ENCODE results near the gene HSPH1.

HSPH1 gene

DNA sequence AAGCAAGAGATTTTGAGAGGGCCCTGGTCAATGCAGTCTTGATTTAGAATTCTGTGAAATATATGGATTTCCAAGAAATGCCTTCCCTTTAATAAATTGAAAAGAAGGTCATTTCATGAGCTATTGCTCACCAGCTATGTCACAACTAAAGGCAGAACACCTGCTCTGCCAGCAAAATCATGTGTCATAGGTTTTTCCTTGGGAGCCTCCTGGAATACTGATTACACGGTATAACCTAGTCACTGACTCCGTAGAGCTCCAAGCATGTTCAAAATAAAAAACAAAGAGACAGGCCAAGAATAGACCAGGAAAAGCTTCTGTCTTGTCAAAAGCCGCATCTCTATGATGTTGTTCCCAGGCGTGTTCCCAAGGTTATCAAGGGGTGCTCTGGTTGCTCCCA is 45.5 kb downstream of the HSPH1 start:
- Histone ChIP-seq H3K9ac (ENCODE audit: insufficient read length, low read depth) (no peak overlapping the region), H3K36me3 (ENCODE audit: insufficient read depth, insufficient read length, low read length) (no peaks in the 10 kb centered on the region), H3K4me1 (ENCODE audit: insufficient read depth, insufficient read length) (peaks cover 1% of the 10 kb centered on the region), H3K9me3 (ENCODE audit: insufficient read depth, low read length) (no peaks in the 10 kb centered on the region), H3K27me3 (ENCODE audit: insufficient read depth, insufficient read length) (no peaks in the 10 kb centered on the region), H3K4me3 (ENCODE audit: insufficient read length, low read depth) (no peak overlapping the region)
- no peak for DNase-seq (ENCODE audit: low read depth, low spot score)
- TF ChIP-seq SUZ12 (IDR thresholded peaks at IDR 0.05; ENCODE audit: extremely low read depth, insufficient read depth, insufficient read length), result no peak
- no peak for TF ChIP-seq ZNF274 (IDR thresholded peaks at IDR 0.05; ENCODE audit: low read depth, low read length)
- TF ChIP-seq YY1 (IDR thresholded peaks at IDR 0.05; ENCODE audit: insufficient read depth, insufficient read length), result no peak

DNA sequence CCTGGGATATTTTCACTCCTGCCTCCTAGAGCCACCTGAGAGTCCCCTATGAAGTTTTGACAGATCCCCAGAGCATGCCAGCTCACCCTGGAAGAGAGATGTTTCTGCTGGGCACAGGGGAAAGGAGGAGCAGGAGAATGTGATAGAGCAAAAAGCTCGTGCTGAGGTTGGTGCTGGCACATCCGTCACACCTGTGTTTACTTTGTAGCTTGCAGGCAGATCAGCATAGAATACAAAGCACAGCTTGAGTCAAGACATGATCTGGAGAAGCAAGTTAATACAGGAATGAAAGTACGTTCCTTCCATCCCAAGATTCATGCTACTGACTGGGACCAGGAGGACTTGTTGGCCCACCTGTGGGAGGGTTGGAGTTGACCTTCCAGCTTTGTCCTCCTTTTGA is 46.1 kb downstream of the HSPH1 start:
- Histone ChIP-seq H3K27me3 (ENCODE audit: insufficient read depth, insufficient read length) (no peaks in the 10 kb centered on the region), H3K36me3 (ENCODE audit: insufficient read depth, insufficient read length, low read length) (no peaks in the 10 kb centered on the region)
- DNase-seq (ENCODE audit: low read depth, low spot score), result no peak

DNA sequence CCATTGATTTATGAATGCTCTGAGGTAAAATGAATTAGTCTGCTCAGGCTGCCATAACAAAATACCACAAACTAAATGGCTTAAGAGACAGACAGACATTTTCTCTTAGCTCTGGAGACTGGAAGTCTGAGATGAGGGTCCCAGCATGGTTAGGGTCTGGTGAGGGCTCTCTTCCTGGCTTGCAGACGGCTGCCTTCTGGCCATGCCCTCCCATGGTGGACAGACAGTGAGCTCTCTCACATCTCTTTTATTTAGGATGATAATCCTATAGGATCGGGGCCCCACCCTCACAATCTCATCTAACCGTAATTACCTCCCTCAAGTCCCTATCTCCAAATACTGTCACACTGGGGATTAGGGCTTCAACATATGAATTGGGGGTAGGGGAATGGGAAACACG is 47.1 kb downstream of the HSPH1 start:
- H3K27me3 ChIP-seq (ENCODE audit: insufficient read depth, insufficient read length), result no peaks in the 10 kb centered on the region
- no peak overlapping the region for H3K9ac ChIP-seq (ENCODE audit: insufficient read length, low read depth)
- no peak for TF ChIP-seq SUZ12 (IDR thresholded peaks at IDR 0.05; ENCODE audit: extremely low read depth, insufficient read depth, insufficient read length)
- TF ChIP-seq YY1 (IDR thresholded peaks at IDR 0.05; ENCODE audit: insufficient read depth, insufficient read length), result no peak
- no peak for TF ChIP-seq ZNF274 (IDR thresholded peaks at IDR 0.05; ENCODE audit: low read depth, low read length)

More for the DNA sequence above, 46.1 kb downstream of the HSPH1 start:
- Histone ChIP-seq H3K9me3 (ENCODE audit: insufficient read depth, low read length) (no peaks in the 10 kb centered on the region), H3K4me1 (ENCODE audit: insufficient read depth, insufficient read length) (peaks cover 1% of the 10 kb centered on the region), H3K9ac (ENCODE audit: insufficient read length, low read depth) (no peak overlapping the region), H3K4me3 (ENCODE audit: insufficient read length, low read depth) (no peak overlapping the region)
- TF ChIP-seq ZNF274 (IDR thresholded peaks at IDR 0.05; ENCODE audit: low read depth, low read length), result no peak
- no peak for TF ChIP-seq YY1 (IDR thresholded peaks at IDR 0.05; ENCODE audit: insufficient read depth, insufficient read length)
- no peak for TF ChIP-seq SUZ12 (IDR thresholded peaks at IDR 0.05; ENCODE audit: extremely low read depth, insufficient read depth, insufficient read length)

DNA sequence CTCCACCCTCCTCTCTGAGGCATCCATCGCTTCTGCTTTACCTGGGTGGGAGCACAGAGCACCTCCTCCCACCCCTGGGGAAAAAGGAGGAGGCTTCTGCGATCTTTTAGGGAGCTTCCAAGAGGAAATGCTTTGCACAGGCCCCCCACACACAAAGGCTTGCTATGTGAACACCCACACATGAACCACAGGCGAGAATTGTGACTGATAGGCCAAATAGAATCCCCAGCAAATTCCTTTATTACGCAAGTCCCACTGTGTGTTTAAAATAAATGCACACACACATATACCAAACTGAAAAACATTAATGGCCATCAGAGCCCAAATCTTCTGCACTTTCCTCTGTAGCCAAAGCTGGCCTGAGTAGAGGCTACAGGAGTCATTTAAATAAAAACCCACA is 50.6 kb downstream of the HSPH1 start:
- no peak for TF ChIP-seq SUZ12 (IDR thresholded peaks at IDR 0.05; ENCODE audit: extremely low read depth, insufficient read depth, insufficient read length)
- TF ChIP-seq ZNF274 (IDR thresholded peaks at IDR 0.05; ENCODE audit: low read depth, low read length), result no peak
- no peak for TF ChIP-seq YY1 (IDR thresholded peaks at IDR 0.05; ENCODE audit: insufficient read depth, insufficient read length)
- Histone ChIP-seq H3K27me3 (ENCODE audit: insufficient read depth, insufficient read length) (no peaks in the 10 kb centered on the region), H3K9ac (ENCODE audit: insufficient read length, low read depth) (no peak overlapping the region), H3K9me3 (ENCODE audit: insufficient read depth, low read length) (no peaks in the 10 kb centered on the region), H3K4me1 (ENCODE audit: insufficient read depth, insufficient read length) (peaks cover 1% of the 10 kb centered on the region), H3K36me3 (ENCODE audit: insufficient read depth, insufficient read length, low read length) (no peaks in the 10 kb centered on the region), H3K4me3 (ENCODE audit: insufficient read length, low read depth) (no peak overlapping the region)
- no peak for DNase-seq (ENCODE audit: low read depth, low spot score)

More for the DNA sequence above, 47.1 kb downstream of the HSPH1 start:
- Histone ChIP-seq H3K36me3 (ENCODE audit: insufficient read depth, insufficient read length, low read length) (no peaks in the 10 kb centered on the region), H3K4me1 (ENCODE audit: insufficient read depth, insufficient read length) (peaks cover 1% of the 10 kb centered on the region), H3K9me3 (ENCODE audit: insufficient read depth, low read length) (no peaks in the 10 kb centered on the region), H3K4me3 (ENCODE audit: insufficient read length, low read depth) (no peak overlapping the region)
- no peak for DNase-seq (ENCODE audit: low read depth, low spot score)

DNA sequence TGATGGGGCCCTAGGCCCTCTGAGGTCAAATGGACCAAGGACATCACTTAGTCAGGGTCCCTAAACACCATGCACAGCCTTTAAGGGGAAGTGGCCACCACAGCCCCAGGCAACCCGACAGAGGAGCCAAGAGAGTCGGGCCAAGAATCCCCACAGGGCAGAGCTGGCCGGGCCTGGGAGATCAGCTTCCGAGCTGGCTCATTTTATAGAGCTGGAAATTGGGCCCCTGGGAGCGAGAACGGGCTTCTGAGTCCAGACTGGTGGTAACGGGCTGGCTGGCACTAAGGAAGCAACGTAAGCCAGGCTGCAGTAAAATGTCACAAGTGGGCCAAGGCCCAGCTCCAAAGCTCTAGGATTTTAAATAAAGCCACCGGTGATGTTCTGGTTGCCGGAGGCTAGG is 51.1 kb downstream of the HSPH1 start:
- Histone ChIP-seq H3K4me3 (ENCODE audit: insufficient read length, low read depth) (no peak overlapping the region), H3K27me3 (ENCODE audit: insufficient read depth, insufficient read length) (no peaks in the 10 kb centered on the region), H3K36me3 (ENCODE audit: insufficient read depth, insufficient read length, low read length) (no peaks in the 10 kb centered on the region), H3K4me1 (ENCODE audit: insufficient read depth, insufficient read length) (peaks cover 1% of the 10 kb centered on the region), H3K9ac (ENCODE audit: insufficient read length, low read depth) (no peak overlapping the region), H3K9me3 (ENCODE audit: insufficient read depth, low read length) (no peaks in the 10 kb centered on the region)
- no peak for TF ChIP-seq YY1 (IDR thresholded peaks at IDR 0.05; ENCODE audit: insufficient read depth, insufficient read length)
- DNase-seq (ENCODE audit: low read depth, low spot score), result no peak

DNA sequence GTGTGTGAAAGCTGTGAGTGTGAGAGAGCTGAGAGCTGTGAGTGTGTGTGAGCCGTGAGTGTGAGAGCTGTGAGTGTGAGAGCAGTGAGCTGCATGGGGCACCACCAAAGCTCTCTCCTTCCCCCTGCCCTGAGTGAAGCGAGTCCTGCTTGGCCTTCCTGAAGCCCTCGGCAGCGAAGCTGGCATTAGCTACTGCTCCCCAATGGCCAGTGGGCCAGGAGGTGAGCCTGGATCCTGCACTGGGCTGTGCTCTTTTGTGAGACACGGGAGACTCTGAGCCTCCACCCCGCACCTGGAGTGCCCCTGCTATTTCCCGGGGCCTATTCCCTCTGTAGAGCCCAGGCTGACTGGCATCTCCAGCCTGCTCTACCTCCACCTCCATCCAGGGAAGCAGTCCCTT is 51.5 kb downstream of the HSPH1 start:
- H3K27me3 ChIP-seq (ENCODE audit: insufficient read depth, insufficient read length), result no peaks in the 10 kb centered on the region
- H3K4me1 ChIP-seq (ENCODE audit: insufficient read depth, insufficient read length), result peaks cover 1% of the 10 kb centered on the region
- H3K9me3 ChIP-seq (ENCODE audit: insufficient read depth, low read length), result no peaks in the 10 kb centered on the region
- DNase-seq (ENCODE audit: low read depth, low spot score), result no peak
- H3K36me3 ChIP-seq (ENCODE audit: insufficient read depth, insufficient read length, low read length), result no peaks in the 10 kb centered on the region
- no peak for TF ChIP-seq SUZ12 (IDR thresholded peaks at IDR 0.05; ENCODE audit: extremely low read depth, insufficient read depth, insufficient read length)
- no peak overlapping the region for H3K9ac ChIP-seq (ENCODE audit: insufficient read length, low read depth)
- H3K4me3 ChIP-seq (ENCODE audit: insufficient read length, low read depth), result no peak overlapping the region

DNA sequence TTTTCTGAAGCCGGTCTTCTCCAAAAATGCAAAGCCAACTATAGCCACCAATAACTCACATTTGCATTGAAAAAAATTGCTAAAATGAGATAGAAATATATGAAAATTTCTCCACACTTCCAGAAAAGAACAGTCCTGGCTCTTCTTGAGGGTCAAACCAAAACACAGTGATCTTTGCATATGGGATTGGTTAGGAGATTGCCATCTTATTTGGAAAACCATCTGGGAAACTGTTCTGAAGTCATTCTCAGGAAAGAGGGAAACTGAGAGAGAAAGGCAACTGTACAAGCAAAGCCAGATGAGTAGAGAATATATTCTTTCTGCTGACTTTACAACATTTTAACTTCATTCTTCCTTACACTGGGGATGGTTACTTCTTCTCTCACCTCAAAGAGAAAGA is 54.6 kb downstream of the HSPH1 start:
- H3K9me3 ChIP-seq (ENCODE audit: insufficient read depth, low read length), result no peaks in the 10 kb centered on the region
- no peaks in the 10 kb centered on the region for H3K36me3 ChIP-seq (ENCODE audit: insufficient read depth, insufficient read length, low read length)
- H3K4me1 ChIP-seq (ENCODE audit: insufficient read depth, insufficient read length), result peaks cover 1% of the 10 kb centered on the region
- H3K27me3 ChIP-seq (ENCODE audit: insufficient read depth, insufficient read length), result no peaks in the 10 kb centered on the region
- no peak for TF ChIP-seq YY1 (IDR thresholded peaks at IDR 0.05; ENCODE audit: insufficient read depth, insufficient read length)
- no peak for TF ChIP-seq ZNF274 (IDR thresholded peaks at IDR 0.05; ENCODE audit: low read depth, low read length)
- TF ChIP-seq SUZ12 (IDR thresholded peaks at IDR 0.05; ENCODE audit: extremely low read depth, insufficient read depth, insufficient read length), result no peak
- no peak overlapping the region for H3K9ac ChIP-seq (ENCODE audit: insufficient read length, low read depth)
- DNase-seq (ENCODE audit: low read depth, low spot score), result no peak
- no peak overlapping the region for H3K4me3 ChIP-seq (ENCODE audit: insufficient read length, low read depth)

DNA sequence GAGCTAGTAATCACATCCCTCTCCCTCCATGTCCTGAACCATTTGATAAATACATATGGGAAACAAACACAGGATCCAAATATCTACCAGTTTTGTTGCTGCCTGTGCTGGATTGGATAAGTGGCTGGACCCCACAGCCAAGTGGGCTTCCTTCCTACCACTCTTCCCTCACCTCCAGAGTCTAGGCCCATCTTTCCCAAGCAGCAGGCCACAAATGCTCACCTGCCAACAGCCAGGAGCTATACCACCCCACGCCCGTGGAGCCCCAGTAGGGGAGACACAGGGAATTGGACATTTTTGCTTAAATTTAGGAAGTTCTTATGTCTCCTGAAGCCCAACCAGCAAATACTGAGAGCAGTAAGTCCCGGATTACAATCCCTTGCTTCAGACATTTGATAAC is 55.8 kb downstream of the HSPH1 start:
- TF ChIP-seq ZNF274 (IDR thresholded peaks at IDR 0.05; ENCODE audit: low read depth, low read length), result no peak
- no peak for TF ChIP-seq YY1 (IDR thresholded peaks at IDR 0.05; ENCODE audit: insufficient read depth, insufficient read length)
- no peak for TF ChIP-seq SUZ12 (IDR thresholded peaks at IDR 0.05; ENCODE audit: extremely low read depth, insufficient read depth, insufficient read length)
- DNase-seq (ENCODE audit: low read depth, low spot score), result no peak
- Histone ChIP-seq H3K9me3 (ENCODE audit: insufficient read depth, low read length) (no peaks in the 10 kb centered on the region), H3K36me3 (ENCODE audit: insufficient read depth, insufficient read length, low read length) (no peaks in the 10 kb centered on the region), H3K27me3 (ENCODE audit: insufficient read depth, insufficient read length) (no peaks in the 10 kb centered on the region), H3K4me3 (ENCODE audit: insufficient read length, low read depth) (no peak overlapping the region), H3K9ac (ENCODE audit: insufficient read length, low read depth) (no peak overlapping the region), H3K4me1 (ENCODE audit: insufficient read depth, insufficient read length) (no peaks in the 10 kb centered on the region)

Data from NT2/D1 (cell line).